ENCODE measurements around the gene SIPA1L3.

DNA sequence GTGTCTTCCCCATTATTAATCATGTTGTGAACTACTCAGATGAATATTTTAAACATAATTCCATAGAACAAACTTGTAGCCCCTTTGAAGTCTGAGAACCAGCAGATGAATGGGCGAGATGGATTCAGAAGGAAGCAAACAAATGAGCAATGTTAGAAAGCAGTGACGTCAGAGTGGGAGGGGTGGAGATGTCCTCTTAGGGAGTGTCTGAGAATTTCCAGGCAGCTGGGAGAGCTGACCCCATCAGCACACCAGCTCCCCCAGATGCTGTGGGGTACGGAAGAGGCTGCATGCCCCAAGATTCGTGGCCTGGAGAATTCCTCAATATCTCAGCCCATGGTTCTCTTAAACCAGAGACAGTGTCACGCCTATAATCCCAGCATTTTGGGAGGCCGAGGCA is 248.4 kb downstream of the SIPA1L3 start:
- TF ChIP-seq, protein P1, sequence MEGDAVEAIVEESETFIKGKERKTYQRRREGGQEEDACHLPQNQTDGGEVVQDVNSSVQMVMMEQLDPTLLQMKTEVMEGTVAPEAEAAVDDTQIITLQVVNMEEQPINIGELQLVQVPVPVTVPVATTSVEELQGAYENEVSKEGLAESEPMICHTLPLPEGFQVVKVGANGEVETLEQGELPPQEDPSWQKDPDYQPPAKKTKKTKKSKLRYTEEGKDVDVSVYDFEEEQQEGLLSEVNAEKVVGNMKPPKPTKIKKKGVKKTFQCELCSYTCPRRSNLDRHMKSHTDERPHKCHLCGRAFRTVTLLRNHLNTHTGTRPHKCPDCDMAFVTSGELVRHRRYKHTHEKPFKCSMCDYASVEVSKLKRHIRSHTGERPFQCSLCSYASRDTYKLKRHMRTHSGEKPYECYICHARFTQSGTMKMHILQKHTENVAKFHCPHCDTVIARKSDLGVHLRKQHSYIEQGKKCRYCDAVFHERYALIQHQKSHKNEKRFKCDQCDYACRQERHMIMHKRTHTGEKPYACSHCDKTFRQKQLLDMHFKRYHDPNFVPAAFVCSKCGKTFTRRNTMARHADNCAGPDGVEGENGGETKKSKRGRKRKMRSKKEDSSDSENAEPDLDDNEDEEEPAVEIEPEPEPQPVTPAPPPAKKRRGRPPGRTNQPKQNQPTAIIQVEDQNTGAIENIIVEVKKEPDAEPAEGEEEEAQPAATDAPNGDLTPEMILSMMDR (IDR thresholded peaks at IDR 0.05): no peak
- no peak for TF ChIP-seq POLR2A (IDR thresholded peaks at IDR 0.05)

Data from lower leg skin (tissue), 3 donors.